NB4 (cell line): ENCODE results near the gene DDX6.

ENCODE experiments used
- CTCF ChIP-seq: IDR thresholded peaks from one replicate; pipeline ENCODE4 v1.5.1; 2012; ENCODE audit warnings: low read depth, low read length
- MAX ChIP-seq: IDR thresholded peaks from 2 replicates; pipeline ENCODE4 v1.6.1; 2011; ENCODE audit warnings: low read depth, low read length
- MYC ChIP-seq: IDR thresholded peaks from 2 replicates; pipeline ENCODE4 v1.6.1; 2011; ENCODE audit warnings: low read depth, low read length
- POLR2A ChIP-seq: IDR thresholded peaks from 2 replicates; pipeline ENCODE4 v1.6.1; 2011; ENCODE audit warnings: mild to moderate bottlenecking; ENCODE audit not compliant: insufficient read length; ENCODE audit errors: extremely low read depth

GRCh38 chr11:118791111-118791960, at the start of gene DDX6:
- TF ChIP-seq POLR2A (peak; percentile 66), MAX (peak; percentile 68), CTCF (no peak), MYC (peak; percentile 78)
